ENCODE results near the gene CAPN11.

DNA sequence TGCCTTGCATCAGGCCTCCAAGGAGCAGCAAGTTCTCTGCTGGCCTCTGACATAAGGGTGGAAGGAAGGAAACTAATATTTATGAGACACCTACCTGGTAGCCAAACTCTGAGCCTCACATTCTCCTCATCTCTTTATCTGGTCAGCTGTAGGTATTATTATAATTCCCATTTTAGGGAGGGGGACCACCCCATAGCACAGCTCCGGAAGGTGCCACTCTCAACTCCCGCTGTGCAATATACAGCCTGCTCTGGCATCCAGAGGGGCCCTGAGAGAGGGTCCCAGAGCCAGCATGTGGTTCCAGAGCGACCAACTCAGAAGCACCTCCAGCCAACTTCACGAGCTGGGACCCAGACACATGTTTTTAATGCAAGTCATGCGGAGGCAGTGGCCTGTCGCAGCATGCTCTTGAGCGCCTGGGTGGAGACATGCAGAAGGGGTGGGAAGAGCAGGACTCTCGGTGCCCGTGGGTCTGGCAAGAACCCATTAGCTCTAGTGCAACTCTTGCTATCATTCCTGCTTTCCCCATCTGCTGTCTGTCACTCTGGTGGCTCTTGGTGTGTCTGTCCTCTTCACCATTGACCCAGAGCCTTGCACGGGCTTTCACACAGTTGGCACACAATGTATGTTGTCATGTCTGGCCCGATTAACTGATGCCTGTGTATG is 43.2 kb downstream of the CAPN11 start:
- TF ChIP-seq EZH2 (IDR thresholded peaks at IDR 0.05; ENCODE audit: low read length, missing control alignments): no peak
- TF ChIP-seq, protein P1, sequence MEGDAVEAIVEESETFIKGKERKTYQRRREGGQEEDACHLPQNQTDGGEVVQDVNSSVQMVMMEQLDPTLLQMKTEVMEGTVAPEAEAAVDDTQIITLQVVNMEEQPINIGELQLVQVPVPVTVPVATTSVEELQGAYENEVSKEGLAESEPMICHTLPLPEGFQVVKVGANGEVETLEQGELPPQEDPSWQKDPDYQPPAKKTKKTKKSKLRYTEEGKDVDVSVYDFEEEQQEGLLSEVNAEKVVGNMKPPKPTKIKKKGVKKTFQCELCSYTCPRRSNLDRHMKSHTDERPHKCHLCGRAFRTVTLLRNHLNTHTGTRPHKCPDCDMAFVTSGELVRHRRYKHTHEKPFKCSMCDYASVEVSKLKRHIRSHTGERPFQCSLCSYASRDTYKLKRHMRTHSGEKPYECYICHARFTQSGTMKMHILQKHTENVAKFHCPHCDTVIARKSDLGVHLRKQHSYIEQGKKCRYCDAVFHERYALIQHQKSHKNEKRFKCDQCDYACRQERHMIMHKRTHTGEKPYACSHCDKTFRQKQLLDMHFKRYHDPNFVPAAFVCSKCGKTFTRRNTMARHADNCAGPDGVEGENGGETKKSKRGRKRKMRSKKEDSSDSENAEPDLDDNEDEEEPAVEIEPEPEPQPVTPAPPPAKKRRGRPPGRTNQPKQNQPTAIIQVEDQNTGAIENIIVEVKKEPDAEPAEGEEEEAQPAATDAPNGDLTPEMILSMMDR (conservative IDR thresholded peaks at IDR 0.05 in 1 of 2, IDR thresholded peaks at IDR 0.05 in 1 of 2; ENCODE audit: low read depth in 1 of 2, low read length in 2 of 2): no peak

Data from fibroblast of lung (primary cell).